ENCODE data around the gene SEMA6A.

DNA sequence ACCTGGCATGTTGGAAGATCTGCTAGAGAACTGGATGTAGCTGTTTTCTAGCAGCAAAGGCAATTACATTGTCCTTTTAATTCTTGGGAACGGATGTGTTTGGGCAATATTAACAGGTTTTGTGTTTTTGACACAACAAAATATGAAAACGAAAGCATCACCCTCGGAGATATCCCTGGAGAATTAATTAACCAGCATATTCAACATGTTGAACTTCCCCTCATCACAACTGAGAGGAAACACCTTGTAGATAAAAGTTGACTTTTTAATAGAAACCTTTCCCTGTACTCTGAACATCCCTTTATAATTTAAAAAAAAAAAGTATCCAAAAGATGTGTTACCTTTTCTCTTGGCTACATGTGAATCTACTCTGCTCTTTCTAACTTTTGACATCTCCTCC, 13.0 kb downstream of the SEMA6A start:
- no peak for TF ChIP-seq HNF4G (IDR thresholded peaks at IDR 0.05)
- TF ChIP-seq, protein P1, sequence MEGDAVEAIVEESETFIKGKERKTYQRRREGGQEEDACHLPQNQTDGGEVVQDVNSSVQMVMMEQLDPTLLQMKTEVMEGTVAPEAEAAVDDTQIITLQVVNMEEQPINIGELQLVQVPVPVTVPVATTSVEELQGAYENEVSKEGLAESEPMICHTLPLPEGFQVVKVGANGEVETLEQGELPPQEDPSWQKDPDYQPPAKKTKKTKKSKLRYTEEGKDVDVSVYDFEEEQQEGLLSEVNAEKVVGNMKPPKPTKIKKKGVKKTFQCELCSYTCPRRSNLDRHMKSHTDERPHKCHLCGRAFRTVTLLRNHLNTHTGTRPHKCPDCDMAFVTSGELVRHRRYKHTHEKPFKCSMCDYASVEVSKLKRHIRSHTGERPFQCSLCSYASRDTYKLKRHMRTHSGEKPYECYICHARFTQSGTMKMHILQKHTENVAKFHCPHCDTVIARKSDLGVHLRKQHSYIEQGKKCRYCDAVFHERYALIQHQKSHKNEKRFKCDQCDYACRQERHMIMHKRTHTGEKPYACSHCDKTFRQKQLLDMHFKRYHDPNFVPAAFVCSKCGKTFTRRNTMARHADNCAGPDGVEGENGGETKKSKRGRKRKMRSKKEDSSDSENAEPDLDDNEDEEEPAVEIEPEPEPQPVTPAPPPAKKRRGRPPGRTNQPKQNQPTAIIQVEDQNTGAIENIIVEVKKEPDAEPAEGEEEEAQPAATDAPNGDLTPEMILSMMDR (IDR thresholded peaks at IDR 0.05; ENCODE audit: low read depth, low read length, missing input control), result no peak
- TF ChIP-seq REST (IDR thresholded peaks at IDR 0.05), result no peak
- no peak for TF ChIP-seq RAD21 (IDR thresholded peaks at IDR 0.05)
- no peak for TF ChIP-seq RXRA (IDR thresholded peaks at IDR 0.05)
- no peak for TF ChIP-seq ATF3 (IDR thresholded peaks at IDR 0.05)
- no peak for TF ChIP-seq SP1 (IDR thresholded peaks at IDR 0.05)
- TF ChIP-seq YY1 (IDR thresholded peaks at IDR 0.05), result no peak

Data from liver (tissue), 3 donors.